Stimulated activated naive B cell treated with anti-CD40 and anti-IgM and Interleukin-4, amounts not matched to agents 10 μg/mL and 1 μg/mL and 100 μg/mL, for 72 hours (primary cell): ENCODE measurements around the gene MAP7.
"Not testable (repeated sequence)": the region's sequence is repeated elsewhere in the genome, so short reads cannot be mapped to it uniquely, and the experiment has no call there.

Experiments used
- ATAC-seq, 2 donors: fragments of 150-1000 bp; cut with Tn5 transposase; replicated peaks; 2 replicates each; pipeline ENCODE4 v1.10.0; 2021; ENCODE audit warnings: moderate library complexity in 1 of 2
- DNase-seq: peaks from one replicate; pipeline ENCODE4 v3.0.0; 2021
- H3K27ac Mint-ChIP-seq: one replicate; pipeline ENCODE4 v1.8.0; 2022; ENCODE audit warnings: mild to moderate bottlenecking, mixed read lengths
- H3K27me3 Mint-ChIP-seq, 2 donors: one replicate each; pipeline ENCODE4 v1.8.0; 2022; ENCODE audit warnings: mixed read lengths in 2 of 2
- H3K36me3 Mint-ChIP-seq, 2 donors: one replicate each; pipeline ENCODE4 v1.8.0; 2022; ENCODE audit warnings: mixed read lengths in 2 of 2, mild to moderate bottlenecking in 1 of 2
- H3K4me1 Mint-ChIP-seq, 2 donors: one replicate each; pipeline ENCODE4 v1.8.0; 2022; ENCODE audit warnings: mixed read lengths in 2 of 2, mild to moderate bottlenecking in 1 of 2
- H3K4me3 Mint-ChIP-seq, 2 donors: one replicate each; pipeline ENCODE4 v1.8.0; 2022; ENCODE audit warnings: mild to moderate bottlenecking in 2 of 2, mixed read lengths in 2 of 2, moderate library complexity in 1 of 2
- H3K9me3 Mint-ChIP-seq, 2 donors: one replicate each; pipeline ENCODE4 v1.8.0; 2022; ENCODE audit warnings: mixed read lengths in 2 of 2, mild to moderate bottlenecking in 1 of 2

MAP7 gene

DNA sequence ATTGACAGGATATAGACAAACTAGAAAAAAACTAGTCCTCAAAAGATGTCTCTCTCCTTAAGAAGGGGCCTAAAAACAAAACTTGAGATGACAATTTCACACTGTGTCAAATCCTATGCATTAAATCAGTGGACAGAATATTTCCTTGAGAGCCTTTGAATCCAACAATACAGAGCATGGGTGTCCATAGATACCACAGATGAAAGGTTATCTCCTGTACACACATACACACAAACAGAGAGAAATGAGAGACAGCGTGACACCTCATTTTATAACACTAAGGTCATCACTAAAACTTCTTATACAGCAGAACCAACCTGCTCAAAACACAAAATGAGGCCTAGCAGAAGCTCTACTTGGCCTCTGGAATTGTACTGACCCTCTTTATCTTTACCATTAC, 55.5 kb downstream of the MAP7 start:
- Mint-ChIP-seq H3K27me3 (peaks cover 0 to 6% of the 10 kb centered on the region in 2 donors), H3K4me3 (no peak overlapping the region), H3K36me3 (no peaks in the 10 kb centered on the region), H3K27ac (no peak overlapping the region), H3K9me3 (no peaks in the 10 kb centered on the region), H3K4me1 (no peaks in the 10 kb centered on the region)
- DNase-seq (no peak), ATAC-seq (no peak)

GRCh38 chr6:136494059-136494458, 56.2 kb downstream of the MAP7 start:
- DNase-seq (no peak), ATAC-seq (no peak)
- Mint-ChIP-seq H3K4me1 (no peaks in the 10 kb centered on the region), H3K4me3 (no peak overlapping the region), H3K9me3 (no peaks in the 10 kb centered on the region), H3K36me3 (no peaks in the 10 kb centered on the region), H3K27ac (no peak overlapping the region), H3K27me3 (peaks cover 0 to 6% of the 10 kb centered on the region in 2 donors)

DNA sequence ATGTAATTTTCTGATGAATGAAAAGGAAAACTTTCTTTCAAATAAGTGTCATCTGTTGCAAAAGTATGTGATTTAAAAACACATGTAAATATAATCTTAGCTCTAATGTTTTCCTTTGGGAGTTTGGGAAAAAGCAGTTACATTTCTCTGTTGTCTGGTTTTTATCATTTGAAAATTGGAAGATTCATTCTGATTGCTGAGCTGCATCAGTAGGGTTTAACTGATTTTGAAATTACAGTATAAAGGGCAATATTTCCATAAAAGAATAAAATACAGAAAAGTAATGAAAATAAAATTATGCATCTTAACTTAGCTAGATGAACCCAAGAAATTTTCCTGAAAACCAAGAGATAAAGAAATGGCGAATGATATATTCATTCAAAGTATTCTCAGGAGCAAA, 57.8 kb downstream of the MAP7 start:
- no peak for DNase-seq
- Mint-ChIP-seq H3K27ac (no peak overlapping the region), H3K9me3 (no peaks in the 10 kb centered on the region), H3K36me3 (no peaks in the 10 kb centered on the region), H3K27me3 (peaks cover 0 to 6% of the 10 kb centered on the region in 2 donors), H3K4me3 (no peak overlapping the region), H3K4me1 (no peaks in the 10 kb centered on the region)
- ATAC-seq = no peak

- DNase-seq = no peak
- H3K27ac Mint-ChIP-seq = no peak overlapping the region
- no peaks in the 10 kb centered on the region for H3K36me3 Mint-ChIP-seq
- no peaks in the 10 kb centered on the region for H3K9me3 Mint-ChIP-seq
- ATAC-seq = no peak
- H3K4me1 Mint-ChIP-seq = no peaks in the 10 kb centered on the region
- H3K27me3 Mint-ChIP-seq = peaks cover 0 to 6% of the 10 kb centered on the region in 2 donors
- no peak overlapping the region for H3K4me3 Mint-ChIP-seq
These were observed 58.5 kb downstream of the MAP7 start for GRCh38 chr6:136491754-136492153.

DNA sequence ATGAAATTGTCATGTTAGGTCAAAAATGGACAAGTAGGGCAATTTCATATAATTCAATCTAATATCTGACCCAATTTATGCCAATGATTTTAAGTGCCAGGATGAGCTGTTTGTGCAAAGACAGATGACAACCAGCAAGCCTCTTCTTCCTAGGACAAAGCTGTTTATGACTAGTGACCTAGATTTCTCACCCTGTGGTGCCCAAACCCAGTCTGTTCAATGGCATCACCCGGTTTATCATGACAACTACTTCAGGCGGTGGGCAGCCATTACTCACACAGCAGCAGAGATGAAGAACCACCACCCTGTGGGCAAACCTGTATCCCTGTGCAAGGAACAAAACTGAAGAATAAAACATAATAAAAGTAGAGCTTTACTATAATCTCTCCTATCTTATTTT, 59.0 kb downstream of the MAP7 start:
- Mint-ChIP-seq H3K4me3 (no peak overlapping the region), H3K9me3 (no peaks in the 10 kb centered on the region), H3K36me3 (no peaks in the 10 kb centered on the region), H3K27me3 (peaks cover 0 to 6% of the 10 kb centered on the region in 2 donors), H3K4me1 (no peaks in the 10 kb centered on the region), H3K27ac (no peak overlapping the region)
- DNase-seq = no peak
- no peak for ATAC-seq

GRCh38 chr6:136489689-136490033, 60.6 kb downstream of the MAP7 start:
- ATAC-seq, H3K27me3 Mint-ChIP-seq, H3K9me3 Mint-ChIP-seq: not testable (repeated sequence)

DNA sequence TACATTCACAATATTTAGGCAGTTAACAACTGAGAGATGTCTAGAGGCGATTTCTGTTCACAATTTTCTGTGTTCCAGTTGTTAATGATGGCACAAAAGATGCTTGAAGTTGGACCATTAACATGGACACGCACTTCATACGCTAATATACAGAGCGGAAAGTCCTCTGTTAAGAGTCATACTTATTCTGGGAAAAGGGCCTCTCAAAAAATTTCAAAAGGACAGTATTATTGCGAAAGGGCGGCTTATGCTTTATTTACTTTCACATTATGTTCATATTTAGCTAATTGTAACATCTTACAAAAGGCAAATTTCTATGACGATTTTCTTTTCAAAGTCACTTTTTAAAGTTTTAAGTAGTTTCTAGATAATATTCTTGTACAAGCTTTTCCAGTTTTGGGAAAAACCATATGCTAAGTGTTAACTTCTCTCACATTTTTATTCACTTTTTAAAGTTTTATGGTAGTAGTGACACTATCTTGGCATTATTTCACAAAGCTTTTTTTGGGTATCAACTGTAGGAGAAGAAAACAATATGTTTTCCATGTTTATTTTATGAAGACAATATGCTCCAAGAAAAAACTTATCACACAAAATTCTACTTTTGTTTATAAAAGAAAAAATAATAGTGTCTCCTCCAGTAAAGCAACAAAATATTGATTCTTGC, 62.3 kb downstream of the MAP7 start:
- Mint-ChIP-seq H3K27ac (no peak overlapping the region), H3K9me3 (no peaks in the 10 kb centered on the region), H3K36me3 (no peaks in the 10 kb centered on the region), H3K4me1 (no peaks in the 10 kb centered on the region), H3K27me3 (no peaks in the 10 kb centered on the region), H3K4me3 (no peak overlapping the region)
- DNase-seq = no peak
- no peak for ATAC-seq

More at GRCh38 chr6:136489689-136490033, 60.6 kb downstream of the MAP7 start:
- H3K27ac Mint-ChIP-seq, H3K36me3 Mint-ChIP-seq, H3K4me3 Mint-ChIP-seq, H3K4me1 Mint-ChIP-seq, DNase-seq: not testable (repeated sequence)

- Mint-ChIP-seq H3K4me1 (no peaks in the 10 kb centered on the region), H3K27ac (no peak overlapping the region), H3K9me3 (no peaks in the 10 kb centered on the region), H3K36me3 (no peaks in the 10 kb centered on the region), H3K27me3 (no peaks in the 10 kb centered on the region), H3K4me3 (no peak overlapping the region)
- ATAC-seq = no peak
- no peak for DNase-seq
These were observed 63.9 kb downstream of the MAP7 start for GRCh38 chr6:136486357-136486756.

GRCh38 chr6:136483906-136484305, 66.3 kb downstream of the MAP7 start:
- no peak overlapping the region for H3K27ac Mint-ChIP-seq
- no peaks in the 10 kb centered on the region for H3K9me3 Mint-ChIP-seq
- ATAC-seq = no peak
- no peaks in the 10 kb centered on the region for H3K36me3 Mint-ChIP-seq
- H3K4me3 Mint-ChIP-seq = no peak overlapping the region
- no peak for DNase-seq
- H3K4me1 Mint-ChIP-seq = no peaks in the 10 kb centered on the region
- no peaks in the 10 kb centered on the region for H3K27me3 Mint-ChIP-seq

DNA sequence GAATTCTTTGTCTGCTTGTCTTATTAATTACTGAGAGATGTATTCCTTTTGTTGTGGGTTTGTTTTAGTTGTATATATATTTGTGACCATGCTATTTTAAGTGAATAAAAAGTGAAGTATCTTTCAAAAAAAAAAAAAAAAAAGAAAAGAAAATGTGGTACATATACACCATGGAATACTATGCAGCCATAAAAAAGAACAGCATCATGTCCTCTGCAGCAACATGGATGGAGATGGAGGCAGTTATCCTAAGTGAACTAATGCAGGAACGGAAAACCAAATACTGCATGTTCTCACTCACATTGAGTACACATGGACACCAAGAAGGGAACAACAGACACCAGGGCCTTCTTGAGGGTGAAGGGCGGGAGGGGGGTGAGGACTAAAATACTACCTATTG, 67.2 kb downstream of the MAP7 start:
- H3K9me3 Mint-ChIP-seq, H3K4me1 Mint-ChIP-seq, DNase-seq, H3K4me3 Mint-ChIP-seq, H3K27ac Mint-ChIP-seq, H3K36me3 Mint-ChIP-seq, ATAC-seq, H3K27me3 Mint-ChIP-seq: not testable (repeated sequence)

DNA sequence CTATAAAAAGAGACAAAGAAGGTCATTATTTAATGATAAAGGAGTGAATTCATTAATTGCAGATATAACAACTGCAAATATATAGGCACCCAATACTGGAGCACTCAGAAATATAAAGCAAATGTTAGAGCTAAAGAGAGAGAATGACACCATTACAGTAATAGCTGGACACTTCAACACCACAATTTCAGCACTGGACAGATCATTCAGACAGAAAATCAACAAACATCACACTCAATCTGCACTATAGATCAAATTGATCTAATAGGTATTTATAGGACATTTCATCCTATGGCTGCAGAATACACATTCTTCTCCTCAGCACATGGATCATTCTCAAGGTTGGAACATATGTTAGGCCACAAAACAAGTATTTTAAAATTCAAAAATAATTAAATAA, 72.7 kb downstream of the MAP7 start:
- no peak for DNase-seq
- Mint-ChIP-seq H3K4me1 (no peaks in the 10 kb centered on the region), H3K27ac (no peak overlapping the region), H3K4me3 (no peak overlapping the region), H3K9me3 (no peaks in the 10 kb centered on the region), H3K27me3 (peaks cover 0 to 18% of the 10 kb centered on the region in 2 donors), H3K36me3 (no peaks in the 10 kb centered on the region)
- ATAC-seq = no peak

DNA sequence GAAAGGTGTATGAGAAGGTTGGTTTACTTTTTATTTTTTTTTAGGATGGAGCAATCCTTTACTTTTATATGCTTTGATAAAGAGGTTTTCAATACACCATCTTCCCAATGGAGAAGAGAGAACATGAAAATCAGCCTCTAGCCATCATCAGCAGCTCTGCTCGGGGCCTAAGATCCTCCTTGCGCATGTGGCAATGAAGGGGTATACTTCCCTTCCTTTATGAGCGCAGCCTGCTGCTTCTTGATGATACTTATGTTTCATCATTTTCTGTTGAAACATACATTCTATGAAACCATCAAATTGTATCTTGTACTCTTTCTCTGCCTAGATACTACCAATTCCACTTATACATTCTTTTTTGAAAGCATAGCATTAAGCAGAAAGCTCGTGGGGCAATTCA, 74.5 kb downstream of the MAP7 start:
- H3K4me1 Mint-ChIP-seq = no peaks in the 10 kb centered on the region
- no peaks in the 10 kb centered on the region for H3K9me3 Mint-ChIP-seq
- peaks cover 0 to 18% of the 10 kb centered on the region in 2 donors for H3K27me3 Mint-ChIP-seq
- no peaks in the 10 kb centered on the region for H3K36me3 Mint-ChIP-seq
- H3K4me3 Mint-ChIP-seq = no peak overlapping the region
- ATAC-seq = no peak
- no peak overlapping the region for H3K27ac Mint-ChIP-seq
- no peak for DNase-seq

- H3K9me3 Mint-ChIP-seq = no peaks in the 10 kb centered on the region
- no peak for ATAC-seq
- no peak for DNase-seq
- H3K4me1 Mint-ChIP-seq = no peaks in the 10 kb centered on the region
- no peak overlapping the region for H3K4me3 Mint-ChIP-seq
- H3K36me3 Mint-ChIP-seq = no peaks in the 10 kb centered on the region
- H3K27ac Mint-ChIP-seq = no peak overlapping the region
- H3K27me3 Mint-ChIP-seq = peaks cover 0 to 18% of the 10 kb centered on the region in 2 donors
These were observed 76.0 kb downstream of the MAP7 start for GRCh38 chr6:136474241-136474640.

GRCh38 chr6:136471922-136472321, 78.3 kb downstream of the MAP7 start:
- no peak overlapping the region for H3K4me3 Mint-ChIP-seq
- H3K9me3 Mint-ChIP-seq = no peaks in the 10 kb centered on the region
- no peak for DNase-seq
- peaks cover 0 to 8% of the 10 kb centered on the region in 2 donors for H3K27me3 Mint-ChIP-seq
- ATAC-seq = no peak
- H3K4me1 Mint-ChIP-seq = no peaks in the 10 kb centered on the region
- H3K27ac Mint-ChIP-seq = no peak overlapping the region
- H3K36me3 Mint-ChIP-seq = no peaks in the 10 kb centered on the region

DNA sequence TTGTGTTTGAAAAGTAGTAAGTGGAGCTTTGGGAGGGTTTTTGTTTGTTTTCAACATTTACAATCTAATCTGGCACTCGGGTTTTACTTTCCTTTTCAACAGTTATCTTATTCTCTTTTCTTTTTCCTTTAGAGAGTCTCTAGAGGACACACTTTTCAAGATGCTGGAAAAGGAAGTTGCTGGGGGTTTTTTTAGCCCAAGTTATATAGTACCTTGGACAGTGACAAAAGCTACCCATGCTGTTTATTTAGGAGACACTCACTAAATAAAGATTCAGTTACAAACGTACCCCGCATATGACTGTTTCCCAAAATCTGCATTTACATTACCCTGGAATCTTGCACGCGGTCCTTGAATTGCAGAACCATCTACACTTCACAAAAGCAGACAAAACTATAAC, 78.8 kb downstream of the MAP7 start:
- Mint-ChIP-seq H3K4me1 (no peaks in the 10 kb centered on the region), H3K36me3 (no peaks in the 10 kb centered on the region), H3K27me3 (peaks cover 0 to 8% of the 10 kb centered on the region in 2 donors), H3K9me3 (no peaks in the 10 kb centered on the region), H3K27ac (no peak overlapping the region), H3K4me3 (no peak overlapping the region)
- ATAC-seq (no peak), DNase-seq (no peak)

DNA sequence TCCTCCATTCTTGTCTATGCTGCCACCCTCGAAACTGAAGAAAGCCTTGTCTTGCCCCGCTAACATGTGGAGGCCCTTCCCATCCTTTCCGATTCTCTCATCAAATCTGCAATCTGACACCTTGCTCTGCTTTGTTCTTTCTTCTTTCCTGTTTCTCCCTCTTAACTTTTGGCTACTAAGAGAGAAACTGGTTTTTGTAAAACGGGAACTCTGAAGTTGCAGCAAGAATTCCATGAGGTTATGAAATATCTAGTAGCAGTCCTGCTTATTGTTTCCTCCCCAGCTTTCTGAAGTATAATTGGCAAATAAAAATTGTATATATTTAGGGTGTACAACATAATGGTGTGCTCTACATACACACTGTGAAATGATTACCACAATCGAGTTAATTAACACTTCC, 80.2 kb downstream of the MAP7 start:
- Mint-ChIP-seq H3K27me3 (peaks cover 0 to 8% of the 10 kb centered on the region in 2 donors), H3K9me3 (no peaks in the 10 kb centered on the region), H3K4me1 (no peaks in the 10 kb centered on the region), H3K4me3 (no peak overlapping the region), H3K36me3 (no peaks in the 10 kb centered on the region), H3K27ac (no peak overlapping the region)
- ATAC-seq (no peak), DNase-seq (no peak)
